ENCODE data around the gene PGAP6.
"Not testable (repeated sequence)": the region's sequence is repeated elsewhere in the genome, so short reads cannot be mapped to it uniquely, and the experiment has no call there.

PGAP6 gene

GRCh38 chr16:363766-364490, 17.9 kb downstream of the PGAP6 start:
- DNase-seq, result no peak

- no peak for DNase-seq
These were observed 18.5 kb downstream of the PGAP6 start for GRCh38 chr16:363110-363765.

GRCh38 chr16:362702-362999, 19.1 kb downstream of the PGAP6 start:
- not testable (repeated sequence) for DNase-seq

- peak; percentile 68 for DNase-seq
These were observed 19.7 kb downstream of the PGAP6 start for GRCh38 chr16:361872-362701.

- DNase-seq, result no peak
These were observed 20.4 kb downstream of the PGAP6 start for GRCh38 chr16:361341-361871.

- DNase-seq, result no peak
These were observed 21.0 kb downstream of the PGAP6 start for GRCh38 chr16:360698-361336.

- DNase-seq, result no peak
These were observed 21.7 kb downstream of the PGAP6 start for GRCh38 chr16:359871-360697.

GRCh38 chr16:359067-359763, 22.6 kb downstream of the PGAP6 start:
- no peak for DNase-seq

GRCh38 chr16:356741-357140, 25.0 kb downstream of the PGAP6 start:
- DNase-seq, result no peak

GRCh38 chr16:354971-355461, 26.8 kb downstream of the PGAP6 start:
- peak; percentile 59 for DNase-seq

- DNase-seq, result no peak
These were observed 27.4 kb downstream of the PGAP6 start for GRCh38 chr16:354291-354881.

- no peak for DNase-seq
These were observed 28.1 kb downstream of the PGAP6 start for GRCh38 chr16:353404-354290.

GRCh38 chr16:352547-353403, 29.0 kb downstream of the PGAP6 start, which contains the start of gene AXIN1:
TSS of gene AXIN1 (minus strand) at chr16:352723. CDS start at chr16:347025, 5,698 bp downstream.
- DNase-seq, result peak; percentile 98

GRCh38 chr16:351804-352520, 29.8 kb downstream of the PGAP6 start:
- no peak for DNase-seq

- DNase-seq, result no peak
These were observed 31.6 kb downstream of the PGAP6 start for GRCh38 chr16:350203-350602.

- DNase-seq, result no peak
These were observed 32.6 kb downstream of the PGAP6 start for GRCh38 chr16:349211-349610.

- DNase-seq, result not testable (repeated sequence)
These were observed 33.3 kb downstream of the PGAP6 start for GRCh38 chr16:348495-348894.

- no peak for DNase-seq
These were observed 34.6 kb downstream of the PGAP6 start for GRCh38 chr16:347203-347602.
